WTC11 (cell line): ENCODE data around the gene RGN. TPM values are rescaled to one million over a fixed set of nuclear protein-coding genes. Genes with fewer than 3 reads are reported as not detected.

Source experiments
- ATAC-seq: fragments of 200-7000 bp; cut with Tn5 transposase; 2 replicates; pipeline ENCODE4 v1.10.0; 2021; ENCODE audit warnings: mild to moderate bottlenecking, moderate library complexity
- CTCF ChIA-PET: fragments of 300-600 bp; sonication (Branson Sonifier 250); formaldehyde crosslinking; loops from one replicate; lab custom pipeline; 2021; ENCODE audit warnings: antibody characterized with exemption; lab: Charles Lee
- POLR2A ChIA-PET: fragments of 350-600 bp; sonication (Branson Sonifier 250); formaldehyde crosslinking; loops from one replicate; lab custom pipeline; 2021; ENCODE audit warnings: antibody characterized with exemption; lab: Charles Lee
- DNase-seq: peaks from one replicate; pipeline ENCODE4 v3.0.0; 2021; ENCODE audit warnings: low spot score
- H3K27ac Mint-ChIP-seq: 2 replicates; pipeline ENCODE4 v1.8.0; 2021; ENCODE audit warnings: mixed read lengths
- H3K27me3 Mint-ChIP-seq: 2 replicates; pipeline ENCODE4 v1.8.0; 2021; ENCODE audit warnings: low read depth, mild to moderate bottlenecking, moderate library complexity, mixed read lengths
- H3K36me3 Mint-ChIP-seq: 2 replicates; pipeline ENCODE4 v1.8.0; 2021; ENCODE audit warnings: mixed read lengths
- H3K4me1 Mint-ChIP-seq: 2 replicates; pipeline ENCODE4 v1.8.0; 2022; ENCODE audit warnings: mixed read lengths
- H3K4me3 Mint-ChIP-seq: 2 replicates; pipeline ENCODE4 v1.8.0; 2021; ENCODE audit warnings: mild to moderate bottlenecking, moderate library complexity, mixed read lengths
- H3K9me3 Mint-ChIP-seq: 2 replicates; pipeline ENCODE4 v1.8.0; 2021; ENCODE audit warnings: mixed read lengths
- ATF2 ChIP-seq: sonication (generic); formaldehyde crosslinking; IDR thresholded peaks from 2 replicates; pipeline ENCODE4 v1.8.1; 2022; ENCODE audit warnings: low read depth, missing genetic modification reagents, borderline replicate concordance
- CBFB ChIP-seq: sonication (generic); formaldehyde crosslinking; IDR thresholded peaks from 2 replicates; pipeline ENCODE4 v1.8.1; 2022; ENCODE audit warnings: mild to moderate bottlenecking, low read depth, missing genetic modification reagents
- CREM ChIP-seq: sonication (generic); formaldehyde crosslinking; IDR thresholded peaks from 2 replicates; pipeline ENCODE4 v1.8.1; 2022; ENCODE audit warnings: mild to moderate bottlenecking, missing genetic modification reagents, moderate library complexity
- EMX1 ChIP-seq: fragments of 250-450 bp; sonication (Bioruptor Pico); IDR thresholded peaks from 2 replicates; pipeline ENCODE4 v1.8.0; 2021; ENCODE audit warnings: mild to moderate bottlenecking
- GTF2I ChIP-seq: fragments of 250-450 bp; sonication (Bioruptor Pico); conservative IDR thresholded peaks from 2 replicates; pipeline ENCODE4 v1.4.0; 2021; ENCODE audit warnings: mild to moderate bottlenecking
- IRF1 ChIP-seq: sonication (generic); formaldehyde crosslinking; IDR thresholded peaks from 2 replicates; pipeline ENCODE4 v1.8.0; 2023; ENCODE audit warnings: missing genetic modification reagents
- IRF2 ChIP-seq: sonication (generic); formaldehyde crosslinking; IDR thresholded peaks from 2 replicates; pipeline ENCODE4 v1.8.0; 2022; ENCODE audit warnings: low read depth, missing genetic modification reagents, borderline replicate concordance
- KAT7 ChIP-seq: sonication (generic); formaldehyde crosslinking; IDR thresholded peaks from 2 replicates; pipeline ENCODE4 v1.8.1; 2023; ENCODE audit warnings: missing genetic modification reagents, mild to moderate bottlenecking, borderline replicate concordance
- MAX ChIP-seq: sonication (generic); formaldehyde crosslinking; IDR thresholded peaks from 2 replicates; pipeline ENCODE4 v1.8.0; 2022; ENCODE audit warnings: mild to moderate bottlenecking, missing genetic modification reagents
- MLX ChIP-seq: sonication (generic); formaldehyde crosslinking; IDR thresholded peaks from 2 replicates; pipeline ENCODE4 v1.8.1; 2023; ENCODE audit warnings: mild to moderate bottlenecking, missing genetic modification reagents, moderate library complexity
- NFE2L1 ChIP-seq: sonication (generic); formaldehyde crosslinking; IDR thresholded peaks from 2 replicates; pipeline ENCODE4 v1.8.1; 2023; ENCODE audit warnings: missing genetic modification reagents
- NR3C1 ChIP-seq: sonication (generic); formaldehyde crosslinking; conservative IDR thresholded peaks from 2 replicates; pipeline ENCODE4 v1.8.1; 2023; ENCODE audit warnings: low read depth, mild to moderate bottlenecking, missing genetic modification reagents
- RORB ChIP-seq: fragments of 250-450 bp; sonication (Bioruptor Pico); IDR thresholded peaks from 2 replicates; pipeline ENCODE4 v1.9.0; 2021; ENCODE audit warnings: mild to moderate bottlenecking
- SOX15 ChIP-seq: fragments of 250-450 bp; sonication (Bioruptor Pico); IDR thresholded peaks from 2 replicates; pipeline ENCODE4 v1.9.0; 2021; ENCODE audit warnings: mild to moderate bottlenecking
- SP1 ChIP-seq: sonication (generic); formaldehyde crosslinking; conservative IDR thresholded peaks from 2 replicates; pipeline ENCODE4 v1.8.1; 2022; ENCODE audit warnings: missing genetic modification reagents
- USF1 ChIP-seq: sonication (generic); formaldehyde crosslinking; IDR thresholded peaks from 2 replicates; pipeline ENCODE4 v1.8.0; 2022; ENCODE audit warnings: mild to moderate bottlenecking, missing genetic modification reagents
- USF2 ChIP-seq: sonication (generic); formaldehyde crosslinking; IDR thresholded peaks from 2 replicates; pipeline ENCODE4 v1.8.1; 2023; ENCODE audit warnings: mild to moderate bottlenecking, missing genetic modification reagents, moderate library complexity
- ZNF416 ChIP-seq: fragments of 250-450 bp; sonication (Bioruptor Pico); IDR thresholded peaks from 2 replicates; pipeline ENCODE4 v1.9.0; 2021; ENCODE audit warnings: mild to moderate bottlenecking, inconsistent platforms
- ZNF671 ChIP-seq: fragments of 250-450 bp; sonication (Bioruptor Pico); IDR thresholded peaks from 2 replicates; pipeline ENCODE4 v1.8.0; 2021; ENCODE audit warnings: mild to moderate bottlenecking
- total RNA-seq: library from RNA; stranded (reverse); gene quantifications from 3 replicates; pipeline ENCODE4 v1.2.3, GENCODE V29; 2021
- TF ChIP-seq, protein P1 (sequence below): fragments of 250-450 bp; sonication (Bioruptor Pico); IDR thresholded peaks from 2 replicates; pipeline ENCODE4 v1.9.0; 2021; ENCODE audit warnings: moderate library complexity, mild to moderate bottlenecking, inconsistent platforms, borderline replicate concordance
- TF ChIP-seq, protein P2 (sequence below): sonication (generic); formaldehyde crosslinking; IDR thresholded peaks from 2 replicates; pipeline ENCODE4 v1.8.1; 2022; ENCODE audit warnings: mild to moderate bottlenecking, moderate library complexity, missing genetic modification reagents
- TF ChIP-seq, protein P3 (sequence below): sonication (generic); formaldehyde crosslinking; conservative IDR thresholded peaks from 2 replicates; pipeline ENCODE4 v1.8.1; 2022; ENCODE audit warnings: mild to moderate bottlenecking, missing genetic modification reagents
- TF ChIP-seq, protein P4 (sequence below): fragments of 250-450 bp; sonication (Bioruptor Pico); IDR thresholded peaks from 2 replicates; pipeline ENCODE4 v1.8.0; 2021; ENCODE audit warnings: mild to moderate bottlenecking

RGN gene
- total RNA-seq, 1 experiment from 2014 or later = 2.7 TPM

DNA sequence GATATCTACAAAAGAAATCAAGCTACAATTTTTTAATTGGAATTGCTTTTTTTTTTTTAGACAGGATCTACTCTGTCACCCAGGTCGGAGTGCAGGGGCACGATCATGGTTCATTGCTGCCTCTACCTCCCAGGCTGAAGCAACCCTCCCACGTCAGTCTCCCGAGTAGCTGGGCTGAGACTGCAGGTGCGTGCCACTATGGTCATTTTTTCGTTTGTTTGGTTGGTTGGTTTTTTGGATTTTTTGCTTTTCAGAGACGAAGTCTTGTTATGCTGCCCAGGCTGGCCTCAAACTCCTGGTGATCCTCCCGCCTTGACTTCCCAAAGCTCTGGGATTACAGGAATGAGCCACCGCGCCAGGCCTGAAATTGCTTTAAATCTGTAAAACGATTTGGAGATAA is 15.6 kb downstream of the RGN start:
- TF ChIP-seq CREM (CRISPR knock-in tag) = no peak
- CTCF ChIA-PET = interaction anchor here (0.6 to 0.9 kb wide), 2 partner anchors 59 to 141 kb away, joined by 3 read pairs; no protein-coding TSS in a partner anchor
- ATAC-seq (no peak), DNase-seq (no peak)
- peaks cover 1% of the 10 kb centered on the region; the same call in 1 of the 2 replicates for H3K9me3 Mint-ChIP-seq
- H3K36me3 Mint-ChIP-seq = no peaks in the 10 kb centered on the region
- H3K27ac Mint-ChIP-seq = no peak overlapping the region
- H3K4me3 Mint-ChIP-seq = no peak overlapping the region
- POLR2A ChIA-PET = no interaction called here
- peaks cover 41% of the 10 kb centered on the region for H3K4me1 Mint-ChIP-seq
- no peaks in the 10 kb centered on the region for H3K27me3 Mint-ChIP-seq

GRCh38 chrX:47097018-47097417 is 18.8 kb downstream of the RGN start:
- TF ChIP-seq USF2 (peak; percentile 54), MAX (CRISPR knock-in tag) (0 out of 2 replicates have a peak, but pooled peaks have one; percentile 31), IRF1 (CRISPR knock-in tag) (no peak), GTF2I (CRISPR knock-in tag) (no peak), IRF2 (no peak), USF1 (peak; percentile 65; the same call in 1 of the 2 replicates), ZNF416 (CRISPR knock-in tag) (no peak), CBFB (CRISPR knock-in tag) (no peak), NFE2L1 (CRISPR knock-in tag) (no peak), ZNF671 (CRISPR knock-in tag) (no peak), ATF2 (CRISPR knock-in tag) (no peak), KAT7 (CRISPR knock-in tag) (no peak), SP1 (no peak)
- TF ChIP-seq, protein P1, sequence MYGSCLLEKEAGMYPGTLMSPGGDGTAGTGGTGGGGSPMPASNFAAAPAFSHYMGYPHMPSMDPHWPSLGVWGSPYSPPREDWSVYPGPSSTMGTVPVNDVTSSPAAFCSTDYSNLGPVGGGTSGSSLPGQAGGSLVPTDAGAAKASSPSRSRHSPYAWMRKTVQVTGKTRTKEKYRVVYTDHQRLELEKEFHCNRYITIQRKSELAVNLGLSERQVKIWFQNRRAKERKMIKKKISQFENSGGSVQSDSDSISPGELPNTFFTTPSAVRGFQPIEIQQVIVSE = no peak
- peaks cover 28% of the 10 kb centered on the region for H3K4me1 Mint-ChIP-seq
- H3K4me3 Mint-ChIP-seq = no peak overlapping the region
- H3K27ac Mint-ChIP-seq = peak overlapping the region; percentile 23; the same call in 1 of the 2 replicates
- peaks cover 11% of the 10 kb centered on the region for H3K9me3 Mint-ChIP-seq
- H3K36me3 Mint-ChIP-seq = no peaks in the 10 kb centered on the region
- CTCF ChIA-PET = interaction anchor here (1.2 kb wide), 1 partner anchor 48 kb away, joined by 4 read pairs; the partner anchor contains the start of genes NDUFB11 and RBM10
- peak; percentile 73 for ATAC-seq
- no peaks in the 10 kb centered on the region for H3K27me3 Mint-ChIP-seq
- no peak for DNase-seq
- POLR2A ChIA-PET = no interaction called here

DNA sequence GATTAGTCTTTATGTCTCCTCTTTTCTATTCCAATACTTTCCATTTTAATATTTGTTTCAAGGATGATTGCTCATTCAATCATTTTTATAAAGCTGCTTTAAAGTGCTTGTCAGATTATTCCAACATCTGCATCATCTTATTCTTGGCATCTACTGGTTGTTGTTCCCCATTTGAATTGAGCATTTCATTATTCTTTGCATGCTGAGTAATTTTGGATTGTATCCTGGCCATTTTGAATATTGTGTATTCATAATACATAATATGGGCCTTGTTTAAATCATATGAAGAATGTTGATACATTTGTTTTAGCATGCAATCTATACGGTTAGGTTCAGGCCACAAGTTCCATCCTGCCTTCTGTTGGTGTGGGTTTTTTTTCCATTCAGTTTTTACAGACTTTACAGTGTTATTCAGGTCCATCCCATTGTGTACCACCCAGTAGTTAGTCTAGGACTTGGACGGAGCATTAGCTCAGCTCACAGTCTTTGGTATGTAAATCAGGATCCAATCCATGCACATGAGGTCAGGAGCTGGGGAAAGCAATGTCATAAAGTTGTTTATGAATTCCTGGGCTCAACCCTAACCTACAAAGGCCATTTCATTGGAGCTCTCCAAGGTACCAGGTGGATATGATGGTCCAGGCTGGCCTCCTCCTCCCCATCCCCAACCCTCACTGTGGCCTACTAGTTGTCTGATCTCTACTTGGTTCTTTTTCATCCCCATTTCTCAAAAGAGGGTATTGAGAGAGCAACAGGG is 20.3 kb downstream of the RGN start:
- Mint-ChIP-seq H3K4me3 (no peak overlapping the region), H3K27me3 (no peaks in the 10 kb centered on the region), H3K4me1 (peaks cover 19% of the 10 kb centered on the region), H3K27ac (no peak overlapping the region), H3K36me3 (no peaks in the 10 kb centered on the region), H3K9me3 (peaks cover 11% of the 10 kb centered on the region)
- ATAC-seq (no peak), DNase-seq (no peak)
- ChIA-PET CTCF (no interaction called here), POLR2A (no interaction called here)
- TF ChIP-seq NR3C1 (CRISPR knock-in tag) = no peak
- TF ChIP-seq, protein P2, sequence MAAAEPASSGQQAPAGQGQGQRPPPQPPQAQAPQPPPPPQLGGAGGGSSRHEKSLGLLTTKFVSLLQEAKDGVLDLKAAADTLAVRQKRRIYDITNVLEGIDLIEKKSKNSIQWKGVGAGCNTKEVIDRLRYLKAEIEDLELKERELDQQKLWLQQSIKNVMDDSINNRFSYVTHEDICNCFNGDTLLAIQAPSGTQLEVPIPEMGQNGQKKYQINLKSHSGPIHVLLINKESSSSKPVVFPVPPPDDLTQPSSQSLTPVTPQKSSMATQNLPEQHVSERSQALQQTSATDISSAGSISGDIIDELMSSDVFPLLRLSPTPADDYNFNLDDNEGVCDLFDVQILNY = no peak
- TF ChIP-seq MLX (CRISPR knock-in tag) = no peak
- TF ChIP-seq EMX1 = no peak
- no peak for TF ChIP-seq USF2
- TF ChIP-seq, protein P3, sequence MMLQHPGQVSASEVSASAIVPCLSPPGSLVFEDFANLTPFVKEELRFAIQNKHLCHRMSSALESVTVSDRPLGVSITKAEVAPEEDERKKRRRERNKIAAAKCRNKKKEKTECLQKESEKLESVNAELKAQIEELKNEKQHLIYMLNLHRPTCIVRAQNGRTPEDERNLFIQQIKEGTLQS (CRISPR knock-in tag) = no peak
- no peak for TF ChIP-seq SOX15
- TF ChIP-seq, protein P4, sequence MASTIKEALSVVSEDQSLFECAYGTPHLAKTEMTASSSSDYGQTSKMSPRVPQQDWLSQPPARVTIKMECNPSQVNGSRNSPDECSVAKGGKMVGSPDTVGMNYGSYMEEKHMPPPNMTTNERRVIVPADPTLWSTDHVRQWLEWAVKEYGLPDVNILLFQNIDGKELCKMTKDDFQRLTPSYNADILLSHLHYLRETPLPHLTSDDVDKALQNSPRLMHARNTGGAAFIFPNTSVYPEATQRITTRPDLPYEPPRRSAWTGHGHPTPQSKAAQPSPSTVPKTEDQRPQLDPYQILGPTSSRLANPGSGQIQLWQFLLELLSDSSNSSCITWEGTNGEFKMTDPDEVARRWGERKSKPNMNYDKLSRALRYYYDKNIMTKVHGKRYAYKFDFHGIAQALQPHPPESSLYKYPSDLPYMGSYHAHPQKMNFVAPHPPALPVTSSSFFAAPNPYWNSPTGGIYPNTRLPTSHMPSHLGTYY = no peak
- no peak for TF ChIP-seq RORB
